Measurements from ENCODE around the gene VASN. TPM values are rescaled to one million over a fixed set of nuclear protein-coding genes. Genes with fewer than 3 reads are reported as not detected.

VASN gene
- total RNA-seq, 2 experiments from 2014 or later = not detected

DNA sequence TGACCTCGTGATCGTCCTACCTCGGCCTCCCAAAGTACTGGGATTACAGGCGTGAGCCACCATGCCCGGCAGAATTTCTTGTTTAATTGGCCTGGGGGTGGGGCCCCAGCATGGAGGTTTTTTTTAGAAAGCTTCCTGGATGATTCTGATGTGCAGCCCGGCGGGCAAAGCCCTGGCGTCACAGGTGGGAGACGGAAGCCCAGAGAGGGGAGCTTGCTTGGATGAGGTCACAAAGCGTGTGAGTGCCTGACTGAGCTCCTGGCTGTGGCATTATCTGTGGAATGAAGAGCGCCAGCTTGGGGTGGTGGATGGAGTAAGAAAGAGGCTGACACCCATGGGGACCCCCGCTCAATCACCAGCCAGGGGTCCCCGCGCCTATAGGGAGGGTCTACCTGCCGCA is 4.1 kb downstream of the VASN start:
- POLR2A ChIA-PET = no interaction called here
- CTCF ChIA-PET = interaction anchor here (0.9 to 1.9 kb wide), 2 partner anchors 24 to 27 kb away, joined by 4 to 5 read pairs; partner anchors contain the start of gene PAM16
- peaks cover 15% of the 10 kb centered on the region for H3K4me1 Mint-ChIP-seq
- intact Hi-C loops (cut with DNase I, micrococcal nuclease) = no loop called here
- H3K4me3 Mint-ChIP-seq = no peak overlapping the region
- ATAC-seq (no peak), DNase-seq (no peak)
- no peaks in the 10 kb centered on the region for H3K36me3 Mint-ChIP-seq (ENCODE audit: low read depth)
- no peaks in the 10 kb centered on the region for H3K9me3 Mint-ChIP-seq (ENCODE audit: low read depth)
- H3K27me3 Mint-ChIP-seq = no peaks in the 10 kb centered on the region
- no peak overlapping the region for H3K27ac Mint-ChIP-seq

DNA sequence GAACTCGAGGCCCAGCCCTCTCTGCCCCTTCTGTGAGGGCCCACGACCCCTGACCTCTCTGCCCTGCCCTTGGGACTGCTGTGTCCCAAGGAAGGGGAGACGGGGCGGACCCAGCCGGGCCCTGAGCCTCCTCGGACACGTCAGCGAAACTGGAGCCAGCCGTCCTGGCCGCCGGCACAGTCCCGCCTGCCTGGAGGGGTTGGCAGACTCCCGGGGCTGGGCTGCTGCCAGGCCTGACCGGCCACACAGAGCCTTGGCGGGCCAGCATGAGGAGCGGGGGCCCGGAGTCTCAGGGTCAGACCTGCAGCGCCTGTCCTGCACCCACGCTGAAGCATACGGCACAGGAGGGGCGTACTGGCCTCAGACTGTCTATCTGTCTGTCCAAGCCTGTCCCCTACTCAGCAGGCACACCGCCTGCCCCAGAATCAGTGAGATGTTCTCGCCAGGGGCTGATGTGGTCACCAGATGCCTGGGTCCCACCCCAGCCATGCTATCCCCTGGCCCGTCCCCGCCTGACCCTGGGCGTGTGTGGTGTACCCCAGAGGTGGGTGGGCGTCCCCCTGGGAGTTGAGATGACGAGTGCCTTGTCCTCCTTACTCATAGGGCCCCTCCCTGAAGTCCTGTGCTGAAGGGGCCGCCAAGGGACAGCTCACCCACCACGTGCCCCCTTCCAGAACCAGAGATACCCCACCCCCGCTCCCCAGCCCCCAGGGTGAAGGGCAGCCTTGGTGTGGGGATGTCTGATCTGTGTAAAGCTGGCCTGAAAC is 4.7 kb downstream of the VASN start:
- DNase-seq (no peak), ATAC-seq (no peak)
- Mint-ChIP-seq H3K27me3 (no peaks in the 10 kb centered on the region), H3K36me3 (ENCODE audit: low read depth) (no peaks in the 10 kb centered on the region), H3K9me3 (ENCODE audit: low read depth) (no peaks in the 10 kb centered on the region), H3K27ac (no peak overlapping the region), H3K4me3 (no peak overlapping the region), H3K4me1 (peaks cover 15% of the 10 kb centered on the region)
- CTCF ChIA-PET = interaction anchor here (0.9 kb wide), 1 partner anchor 27 kb away, joined by 5 read pairs; no protein-coding TSS in a partner anchor
- intact Hi-C loops (cut with DNase I, micrococcal nuclease) = no loop called here
- POLR2A ChIA-PET = no interaction called here

DNA sequence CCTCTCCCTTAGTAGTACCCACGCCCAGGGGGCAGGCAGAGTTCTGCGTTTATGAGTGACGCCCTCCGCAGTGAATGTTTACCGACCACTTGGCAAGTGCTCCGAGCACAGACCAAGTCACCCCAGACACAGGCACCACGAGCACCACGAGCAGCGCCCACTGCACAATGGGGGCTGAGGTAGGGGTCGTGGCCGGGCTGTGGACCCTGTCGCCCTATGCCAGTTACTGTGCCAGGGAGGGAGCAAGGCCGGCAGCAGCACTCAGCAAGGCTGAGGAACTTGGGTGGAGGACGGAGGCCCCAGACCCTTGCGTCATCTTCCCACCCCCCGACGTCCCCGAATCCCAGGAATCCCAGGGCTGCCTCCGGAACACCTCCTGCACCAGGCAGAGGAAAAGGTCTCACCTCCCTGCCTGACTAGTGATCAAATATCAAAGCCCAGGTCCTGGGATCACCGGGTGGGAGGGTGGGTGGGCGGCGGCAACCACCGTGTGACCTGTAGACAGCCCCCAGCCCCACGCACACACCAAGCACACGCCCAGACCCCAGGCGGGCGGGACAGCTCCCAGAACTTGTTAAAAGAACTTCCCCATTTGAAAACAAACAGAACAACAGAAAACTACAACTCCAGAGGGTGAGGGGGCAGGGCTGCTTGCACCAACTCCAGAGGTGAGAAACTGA is 5.4 kb downstream of the VASN start:
- DNase-seq (no peak), ATAC-seq (no peak)
- no peak overlapping the region for H3K27ac Mint-ChIP-seq
- peaks cover 13% of the 10 kb centered on the region for H3K4me1 Mint-ChIP-seq
- no peaks in the 10 kb centered on the region for H3K36me3 Mint-ChIP-seq (ENCODE audit: low read depth)
- H3K9me3 Mint-ChIP-seq (ENCODE audit: low read depth) = no peaks in the 10 kb centered on the region
- CTCF ChIA-PET = interaction anchor here (1.6 kb wide), 1 partner anchor 26 kb away, joined by 6 read pairs; no protein-coding TSS in a partner anchor
- POLR2A ChIA-PET = no interaction called here
- H3K27me3 Mint-ChIP-seq = no peaks in the 10 kb centered on the region
- no peak overlapping the region for H3K4me3 Mint-ChIP-seq
- intact Hi-C loops (cut with DNase I, micrococcal nuclease) = no loop called here

DNA sequence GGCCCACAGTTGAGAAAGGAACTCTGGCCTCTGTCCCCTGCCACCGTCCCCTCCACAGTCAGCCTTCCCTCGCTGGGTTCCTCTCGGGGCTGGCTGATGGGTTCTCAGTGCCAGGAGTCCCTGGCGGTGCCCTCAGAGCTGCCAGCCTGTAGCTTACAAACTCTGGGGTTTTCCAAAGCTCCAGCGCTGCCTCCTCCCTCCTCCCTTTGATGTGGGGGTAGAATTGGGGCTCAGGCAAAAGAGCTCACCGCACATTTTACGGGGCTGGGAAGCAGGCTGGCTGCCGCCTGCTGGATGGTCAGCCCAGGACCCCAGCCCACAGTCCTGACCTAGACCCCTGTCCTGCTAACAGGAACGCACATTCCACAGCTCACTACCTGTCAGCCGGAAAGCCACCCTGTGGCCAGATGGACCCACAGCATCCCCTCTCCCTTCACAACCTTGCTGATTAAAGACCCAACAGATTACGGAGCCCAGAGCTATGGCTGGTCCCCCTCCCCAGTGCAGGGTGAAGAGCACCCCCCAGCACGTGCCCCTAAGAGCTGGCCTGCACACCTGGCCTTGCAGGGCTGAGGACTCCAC is 6.0 kb downstream of the VASN start:
- no peaks in the 10 kb centered on the region for H3K36me3 Mint-ChIP-seq (ENCODE audit: low read depth)
- peaks cover 10% of the 10 kb centered on the region for H3K4me1 Mint-ChIP-seq
- intact Hi-C loops (cut with DNase I, micrococcal nuclease) = no loop called here
- DNase-seq (no peak), ATAC-seq (no peak)
- no peaks in the 10 kb centered on the region for H3K27me3 Mint-ChIP-seq
- H3K9me3 Mint-ChIP-seq (ENCODE audit: low read depth) = no peaks in the 10 kb centered on the region
- ChIA-PET POLR2A (no interaction called here), CTCF (interaction anchor here (1.6 kb wide), 1 partner anchor 25 kb away, joined by 6 read pairs; no protein-coding TSS in a partner anchor)
- H3K27ac Mint-ChIP-seq = no peak overlapping the region
- no peak overlapping the region for H3K4me3 Mint-ChIP-seq

DNA sequence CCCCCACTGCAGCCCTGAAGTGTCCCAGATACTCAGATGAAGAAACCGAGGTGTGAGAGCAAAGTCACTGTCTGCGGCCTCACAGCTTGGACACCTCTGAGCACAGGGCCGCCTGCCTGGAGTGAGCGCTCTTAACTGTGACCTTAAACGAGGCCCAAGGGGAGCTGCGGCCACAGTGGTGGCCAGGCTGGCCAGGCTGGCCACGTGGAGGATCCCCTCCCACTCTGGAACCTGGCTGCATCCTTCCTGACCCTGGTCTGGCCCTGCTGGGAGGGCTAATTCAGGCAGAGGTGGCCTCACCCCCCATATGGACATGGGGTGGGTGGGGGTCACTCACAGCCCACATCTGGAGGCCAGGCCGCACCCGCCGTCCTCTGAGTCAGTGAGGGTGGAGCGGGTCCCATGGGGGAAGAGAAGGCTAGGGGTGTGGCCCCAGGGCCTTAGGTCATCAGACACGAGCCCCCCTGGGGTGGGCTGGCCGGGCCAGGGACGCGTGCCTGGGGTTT is 6.6 kb downstream of the VASN start:
- intact Hi-C loops (cut with DNase I, micrococcal nuclease) = no loop called here
- peaks cover 6% of the 10 kb centered on the region for H3K4me1 Mint-ChIP-seq
- H3K27ac Mint-ChIP-seq = no peak overlapping the region
- no peak for DNase-seq
- ChIA-PET POLR2A (no interaction called here), CTCF (interaction anchor here (1.6 kb wide), 1 partner anchor 24 kb away, joined by 6 read pairs; no protein-coding TSS in a partner anchor)
- H3K27me3 Mint-ChIP-seq = no peaks in the 10 kb centered on the region
- peaks cover 2% of the 10 kb centered on the region for H3K36me3 Mint-ChIP-seq (ENCODE audit: low read depth)
- no peak for ATAC-seq
- no peaks in the 10 kb centered on the region for H3K9me3 Mint-ChIP-seq (ENCODE audit: low read depth)
- H3K4me3 Mint-ChIP-seq = no peak overlapping the region

DNA sequence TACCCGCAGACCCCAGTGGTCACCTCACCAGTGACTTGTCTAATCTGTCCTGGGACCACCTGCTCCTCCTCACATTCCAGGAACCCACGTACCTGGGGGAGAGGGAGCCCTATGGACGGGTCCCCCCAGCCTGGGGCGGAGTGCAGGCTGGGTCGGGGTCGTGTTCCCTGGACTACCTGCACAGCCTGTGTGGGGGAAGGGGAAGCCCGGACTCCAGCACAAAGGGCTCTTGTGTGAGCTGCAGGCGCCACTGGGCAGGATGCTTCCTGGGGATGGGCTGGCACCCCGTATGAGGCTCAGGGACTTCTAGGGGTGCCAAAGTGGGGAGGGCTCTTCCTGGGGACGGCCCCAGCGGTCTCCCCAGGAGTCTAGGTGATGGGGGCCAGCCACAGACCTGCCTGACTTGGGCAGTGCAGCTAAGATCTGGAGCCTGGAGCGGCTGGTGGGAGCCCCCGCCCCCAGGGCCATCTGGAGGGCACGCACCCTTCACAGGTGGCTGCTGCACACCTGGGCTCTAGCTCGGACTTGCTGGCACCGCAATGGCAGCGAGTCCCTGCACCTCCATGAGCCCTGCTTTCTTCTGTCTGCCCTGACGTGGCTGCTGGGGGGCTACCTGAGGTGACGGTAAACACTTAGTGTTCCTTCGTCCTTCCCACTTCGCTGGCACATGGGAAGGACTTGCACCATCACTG is 7.5 kb downstream of the VASN start:
- no peaks in the 10 kb centered on the region for H3K27me3 Mint-ChIP-seq
- ATAC-seq (no peak), DNase-seq (no peak)
- peaks cover 4% of the 10 kb centered on the region for H3K36me3 Mint-ChIP-seq (ENCODE audit: low read depth)
- ChIA-PET POLR2A (interaction anchor here (0.7 kb wide), 1 partner anchor 23 kb away, joined by 3 read pairs; no protein-coding TSS in a partner anchor), CTCF (interaction anchor here (1.0 kb wide), 1 partner anchor 20 kb away, joined by 3 read pairs; no protein-coding TSS in a partner anchor)
- no peak overlapping the region for H3K4me3 Mint-ChIP-seq
- no peaks in the 10 kb centered on the region for H3K9me3 Mint-ChIP-seq (ENCODE audit: low read depth)
- intact Hi-C loops (cut with DNase I, micrococcal nuclease) = no loop called here
- peaks cover 6% of the 10 kb centered on the region for H3K4me1 Mint-ChIP-seq
- H3K27ac Mint-ChIP-seq = no peak overlapping the region

DNA sequence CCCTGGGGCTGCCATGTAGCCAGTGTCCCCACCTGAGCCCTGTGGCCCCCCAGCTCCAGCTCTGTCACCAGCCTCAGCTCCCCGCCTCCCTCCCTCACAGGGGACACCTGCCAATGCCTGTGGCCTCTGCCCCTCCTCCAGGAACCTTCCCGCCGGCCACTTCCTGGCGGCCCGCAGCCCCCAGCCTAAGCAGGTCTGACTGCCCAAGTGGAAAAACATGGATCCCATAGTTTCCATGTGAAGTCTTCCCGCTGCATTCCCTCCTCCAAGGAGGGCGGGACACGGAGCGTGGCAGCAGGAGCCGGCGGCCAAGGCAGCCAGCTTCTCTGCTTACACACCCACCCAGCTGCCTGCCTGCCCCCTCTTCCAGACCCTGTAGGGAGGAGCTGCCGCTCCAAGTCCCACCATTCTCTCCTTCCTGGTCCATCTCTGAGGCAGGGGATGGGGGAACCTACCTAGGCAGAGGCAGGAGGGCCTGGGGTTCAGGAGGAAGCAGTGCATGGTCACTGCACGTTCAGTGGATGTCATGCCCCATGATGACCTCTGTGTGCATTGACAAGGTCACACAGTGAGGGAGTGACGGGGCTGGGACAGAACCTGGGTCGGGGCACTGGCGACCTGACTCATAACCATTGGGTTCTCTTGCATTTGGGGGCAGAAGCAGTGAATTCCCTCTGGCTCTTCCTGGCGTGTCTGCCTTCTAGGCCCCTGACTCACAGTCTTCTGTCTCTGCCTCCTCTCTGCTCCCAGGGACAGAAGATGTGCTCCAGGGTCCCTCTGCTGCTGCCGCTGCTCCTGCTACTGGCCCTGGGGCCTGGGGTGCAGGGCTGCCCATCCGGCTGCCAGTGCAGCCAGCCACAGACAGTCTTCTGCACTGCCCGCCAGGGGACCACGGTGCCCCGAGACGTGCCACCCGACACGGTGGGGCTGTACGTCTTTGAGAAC is 8.7 kb downstream of the VASN start:
- DNase-seq = no peak
- CTCF ChIA-PET = no interaction called here
- Mint-ChIP-seq H3K9me3 (ENCODE audit: low read depth) (no peaks in the 10 kb centered on the region), H3K4me3 (no peak overlapping the region), H3K27ac (no peak overlapping the region), H3K4me1 (peaks cover 3% of the 10 kb centered on the region), H3K27me3 (no peaks in the 10 kb centered on the region), H3K36me3 (ENCODE audit: low read depth) (peaks cover 5% of the 10 kb centered on the region)
- POLR2A ChIA-PET = interaction anchor here (0.6 kb wide), 1 partner anchor 1657 kb away, joined by 3 read pairs; no protein-coding TSS in a partner anchor
- ATAC-seq = no peak
- intact Hi-C loops (cut with DNase I, micrococcal nuclease) = no loop called here

DNA sequence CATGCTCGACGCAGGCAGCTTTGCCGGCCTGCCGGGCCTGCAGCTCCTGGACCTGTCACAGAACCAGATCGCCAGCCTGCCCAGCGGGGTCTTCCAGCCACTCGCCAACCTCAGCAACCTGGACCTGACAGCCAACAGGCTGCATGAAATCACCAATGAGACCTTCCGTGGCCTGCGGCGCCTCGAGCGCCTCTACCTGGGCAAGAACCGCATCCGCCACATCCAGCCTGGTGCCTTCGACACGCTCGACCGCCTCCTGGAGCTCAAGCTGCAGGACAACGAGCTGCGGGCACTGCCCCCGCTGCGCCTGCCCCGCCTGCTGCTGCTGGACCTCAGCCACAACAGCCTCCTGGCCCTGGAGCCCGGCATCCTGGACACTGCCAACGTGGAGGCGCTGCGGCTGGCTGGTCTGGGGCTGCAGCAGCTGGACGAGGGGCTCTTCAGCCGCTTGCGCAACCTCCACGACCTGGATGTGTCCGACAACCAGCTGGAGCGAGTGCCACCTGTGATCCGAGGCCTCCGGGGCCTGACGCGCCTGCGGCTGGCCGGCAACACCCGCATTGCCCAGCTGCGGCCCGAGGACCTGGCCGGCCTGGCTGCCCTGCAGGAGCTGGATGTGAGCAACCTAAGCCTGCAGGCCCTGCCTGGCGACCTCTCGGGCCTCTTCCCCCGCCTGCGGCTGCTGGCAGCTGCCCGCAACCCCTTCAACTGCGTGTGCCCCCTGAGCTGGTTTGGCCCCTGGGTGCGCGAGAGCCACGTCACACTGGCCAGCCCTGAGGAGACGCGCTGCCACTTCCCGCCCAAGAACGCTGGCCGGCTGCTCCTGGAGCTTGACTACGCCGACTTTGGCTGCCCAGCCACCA is 9.7 kb downstream of the VASN start:
- DNase-seq = no peak
- H3K9me3 Mint-ChIP-seq (ENCODE audit: low read depth) = no peaks in the 10 kb centered on the region
- peaks cover 3% of the 10 kb centered on the region for H3K4me1 Mint-ChIP-seq
- ChIA-PET POLR2A (interaction anchor here (0.6 kb wide), 1 partner anchor 1658 kb away, joined by 3 read pairs; no protein-coding TSS in a partner anchor), CTCF (no interaction called here)
- no peaks in the 10 kb centered on the region for H3K27me3 Mint-ChIP-seq
- no peak for ATAC-seq
- no peak overlapping the region for H3K27ac Mint-ChIP-seq
- intact Hi-C loops (cut with DNase I, micrococcal nuclease) = no loop called here
- peaks cover 5% of the 10 kb centered on the region for H3K36me3 Mint-ChIP-seq (ENCODE audit: low read depth)
- no peak overlapping the region for H3K4me3 Mint-ChIP-seq

DNA sequence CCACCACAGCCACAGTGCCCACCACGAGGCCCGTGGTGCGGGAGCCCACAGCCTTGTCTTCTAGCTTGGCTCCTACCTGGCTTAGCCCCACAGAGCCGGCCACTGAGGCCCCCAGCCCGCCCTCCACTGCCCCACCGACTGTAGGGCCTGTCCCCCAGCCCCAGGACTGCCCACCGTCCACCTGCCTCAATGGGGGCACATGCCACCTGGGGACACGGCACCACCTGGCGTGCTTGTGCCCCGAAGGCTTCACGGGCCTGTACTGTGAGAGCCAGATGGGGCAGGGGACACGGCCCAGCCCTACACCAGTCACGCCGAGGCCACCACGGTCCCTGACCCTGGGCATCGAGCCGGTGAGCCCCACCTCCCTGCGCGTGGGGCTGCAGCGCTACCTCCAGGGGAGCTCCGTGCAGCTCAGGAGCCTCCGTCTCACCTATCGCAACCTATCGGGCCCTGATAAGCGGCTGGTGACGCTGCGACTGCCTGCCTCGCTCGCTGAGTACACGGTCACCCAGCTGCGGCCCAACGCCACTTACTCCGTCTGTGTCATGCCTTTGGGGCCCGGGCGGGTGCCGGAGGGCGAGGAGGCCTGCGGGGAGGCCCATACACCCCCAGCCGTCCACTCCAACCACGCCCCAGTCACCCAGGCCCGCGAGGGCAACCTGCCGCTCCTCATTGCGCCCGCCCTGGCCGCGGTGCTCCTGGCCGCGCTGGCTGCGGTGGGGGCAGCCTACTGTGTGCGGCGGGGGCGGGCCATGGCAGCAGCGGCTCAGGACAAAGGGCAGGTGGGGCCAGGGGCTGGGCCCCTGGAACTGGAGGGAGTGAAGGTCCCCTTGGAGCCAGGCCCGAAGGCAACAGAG is 10.5 kb downstream of the VASN start:
- Mint-ChIP-seq H3K27ac (no peak overlapping the region), H3K9me3 (ENCODE audit: low read depth) (no peaks in the 10 kb centered on the region), H3K4me1 (peaks cover 3% of the 10 kb centered on the region), H3K4me3 (no peak overlapping the region), H3K36me3 (ENCODE audit: low read depth) (peaks cover 6% of the 10 kb centered on the region), H3K27me3 (no peaks in the 10 kb centered on the region)
- ChIA-PET POLR2A (no interaction called here), CTCF (no interaction called here)
- DNase-seq (no peak), ATAC-seq (no peak)
- intact Hi-C loops (cut with DNase I, micrococcal nuclease) = no loop called here

Measured in activated CD4-positive, alpha-beta T cell treated with anti-CD3 and anti-CD28 coated beads for 36 hours (primary cell).